NB4 (cell line): ENCODE data around the gene L2HGDH.

Experiments
- MYC ChIP-seq: IDR thresholded peaks from 2 replicates; pipeline ENCODE4 v1.6.1; 2011; ENCODE audit warnings: low read depth, low read length
- TF ChIP-seq, protein P1 (sequence below): IDR thresholded peaks from one replicate; pipeline ENCODE4 v1.5.1; 2012; ENCODE audit warnings: low read depth, low read length

DNA sequence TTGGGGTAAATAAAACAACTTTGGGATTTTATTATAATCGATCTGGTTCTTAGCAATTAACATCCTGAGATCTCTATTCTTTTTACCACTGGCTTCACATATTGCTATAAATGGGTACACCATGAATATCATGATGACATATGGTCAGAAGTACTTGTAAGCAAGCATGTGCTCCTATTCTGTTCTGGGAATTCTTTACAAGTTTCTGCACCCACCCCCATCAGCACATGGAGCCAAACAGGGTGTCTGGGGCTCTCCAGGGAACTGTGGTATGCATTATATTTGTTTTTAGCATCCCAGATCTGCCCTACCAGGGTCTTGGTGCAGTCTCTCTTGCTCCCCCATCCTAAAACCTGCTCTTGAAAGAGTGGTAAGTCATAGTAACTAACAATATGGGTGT, 31.4 kb upstream of the L2HGDH start:
- TF ChIP-seq, protein P1, sequence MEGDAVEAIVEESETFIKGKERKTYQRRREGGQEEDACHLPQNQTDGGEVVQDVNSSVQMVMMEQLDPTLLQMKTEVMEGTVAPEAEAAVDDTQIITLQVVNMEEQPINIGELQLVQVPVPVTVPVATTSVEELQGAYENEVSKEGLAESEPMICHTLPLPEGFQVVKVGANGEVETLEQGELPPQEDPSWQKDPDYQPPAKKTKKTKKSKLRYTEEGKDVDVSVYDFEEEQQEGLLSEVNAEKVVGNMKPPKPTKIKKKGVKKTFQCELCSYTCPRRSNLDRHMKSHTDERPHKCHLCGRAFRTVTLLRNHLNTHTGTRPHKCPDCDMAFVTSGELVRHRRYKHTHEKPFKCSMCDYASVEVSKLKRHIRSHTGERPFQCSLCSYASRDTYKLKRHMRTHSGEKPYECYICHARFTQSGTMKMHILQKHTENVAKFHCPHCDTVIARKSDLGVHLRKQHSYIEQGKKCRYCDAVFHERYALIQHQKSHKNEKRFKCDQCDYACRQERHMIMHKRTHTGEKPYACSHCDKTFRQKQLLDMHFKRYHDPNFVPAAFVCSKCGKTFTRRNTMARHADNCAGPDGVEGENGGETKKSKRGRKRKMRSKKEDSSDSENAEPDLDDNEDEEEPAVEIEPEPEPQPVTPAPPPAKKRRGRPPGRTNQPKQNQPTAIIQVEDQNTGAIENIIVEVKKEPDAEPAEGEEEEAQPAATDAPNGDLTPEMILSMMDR, result no peak
- TF ChIP-seq MYC, result no peak
